IMR-90 (cell line): Measurements from ENCODE around the gene PLA2G4E. TPM values are rescaled to one million over a fixed set of nuclear protein-coding genes. Genes with fewer than 3 reads are reported as not detected.

Source experiments
- ATAC-seq: fragments of 200-7000 bp; cut with Tn5 transposase; 2 replicates; pipeline ENCODE4 v1.9.1; 2020; ENCODE audit warnings: low read depth, mild to moderate bottlenecking, moderate library complexity
- BruUV-seq: library from RNA; stranded (reverse); fragments of 400-500 nt; replicated peaks from 2 replicates; lab custom pipeline; 2021; lab: Mats Ljungman, UMichigan
- CTCF ChIA-PET: fragments of 300-600 bp; formaldehyde crosslinking; extraction: SDS; loops from one replicate; lab custom pipeline; 2021; ENCODE audit warnings: antibody characterized with exemption; lab: Yijun Ruan, JAX
- POLR2A ChIA-PET: fragments of 300-600 bp; sonication (Branson Sonifier 250); formaldehyde crosslinking; loops from one replicate; lab custom pipeline; 2022; ENCODE audit warnings: antibody characterized with exemption; ENCODE audit not compliant: unreplicated experiment; lab: Charles Lee
- DNase-seq: peaks from one replicate; pipeline ENCODE4 v3.0.0; 2013
- H2AFZ ChIP-seq: replicated peaks from 2 replicates; pipeline ENCODE3; 2013; ENCODE audit warnings: low read length, mild to moderate bottlenecking; ENCODE audit not compliant: poor library complexity
- H2AK5ac ChIP-seq: 2 replicates; pipeline ENCODE4 v1.6.1; 2013; ENCODE audit warnings: low read depth, low read length, inconsistent platforms
- H2AK9ac ChIP-seq: replicated peaks from 2 replicates; pipeline ENCODE3; 2013; ENCODE audit warnings: mild to moderate bottlenecking, low read depth, low read length, moderate library complexity; ENCODE audit not compliant: poor library complexity
- H2BK120ac ChIP-seq: 2 replicates; pipeline ENCODE4 v1.6.1; 2013; ENCODE audit warnings: low read depth, low read length, inconsistent platforms
- H2BK15ac ChIP-seq: 3 replicates; pipeline ENCODE4 v1.6.1; 2013; ENCODE audit warnings: low read depth, low read length, inconsistent platforms
- H2BK20ac ChIP-seq: 2 replicates; pipeline ENCODE4 v1.6.1; 2013; ENCODE audit warnings: low read depth, mild to moderate bottlenecking, inconsistent platforms, low read length, moderate library complexity
- H2BK5ac ChIP-seq: 2 replicates; pipeline ENCODE4 v1.6.1; 2013; ENCODE audit warnings: mild to moderate bottlenecking, low read depth, low read length, inconsistent platforms; ENCODE audit not compliant: poor library complexity, severe bottlenecking
- H3K14ac ChIP-seq: replicated peaks from 2 replicates; pipeline ENCODE4 v1.6.1; 2013; ENCODE audit warnings: low read depth, low read length, inconsistent platforms
- H3K18ac ChIP-seq: 2 replicates; pipeline ENCODE4 v1.6.1; 2013; ENCODE audit warnings: low read depth, low read length, control low read depth
- H3K23ac ChIP-seq: 2 replicates; pipeline ENCODE4 v1.6.1; 2013; ENCODE audit warnings: low read depth, low read length, inconsistent platforms
- H3K27ac ChIP-seq: 2 replicates; pipeline ENCODE4 v1.5.1; 2013; ENCODE audit warnings: mild to moderate bottlenecking, control low read depth, low read length; ENCODE audit not compliant: insufficient read depth
- H3K27me3 ChIP-seq: 2 replicates; pipeline ENCODE4 v1.6.1; 2013; ENCODE audit warnings: low read length; ENCODE audit not compliant: control insufficient read depth, insufficient read depth
- H3K36me3 ChIP-seq: 2 replicates; pipeline ENCODE4 v1.6.1; 2013; ENCODE audit warnings: low read length, mixed read lengths; ENCODE audit not compliant: control insufficient read depth, insufficient read depth
- H3K4ac ChIP-seq: 2 replicates; pipeline ENCODE4 v1.6.1; 2013; ENCODE audit warnings: low read depth, low read length, inconsistent platforms
- H3K4me1 ChIP-seq: 2 replicates; pipeline ENCODE4 v1.6.1; 2013; ENCODE audit warnings: low read length, mixed read lengths; ENCODE audit not compliant: control insufficient read depth, insufficient read depth
- H3K4me2 ChIP-seq: 2 replicates; pipeline ENCODE4 v1.6.1; 2013; ENCODE audit warnings: low read depth, mild to moderate bottlenecking, control low read depth, low read length, moderate library complexity
- H3K4me3 ChIP-seq: 2 replicates; pipeline ENCODE4 v1.5.1; 2013; ENCODE audit warnings: low read depth, mild to moderate bottlenecking, control low read depth, low read length, moderate library complexity; ENCODE audit not compliant: insufficient read depth
- H3K56ac ChIP-seq: 2 replicates; pipeline ENCODE4 v1.6.1; 2013; ENCODE audit warnings: low read length, inconsistent platforms; ENCODE audit not compliant: insufficient read depth; ENCODE audit errors: extremely low read depth
- H3K79me1 ChIP-seq, 2 experiments: 2 replicates each; pipeline ENCODE4 v1.6.1; 2013; ENCODE audit warnings: low read length in 2 of 2, inconsistent platforms in 1 of 2, low read depth in 1 of 2
- H3K9ac ChIP-seq: 2 replicates; pipeline ENCODE4 v1.6.1; 2013; ENCODE audit warnings: low read depth, low read length, control low read depth
- H3K9me1 ChIP-seq: 2 replicates; pipeline ENCODE4 v1.6.1; 2013; ENCODE audit warnings: low read length, inconsistent platforms; ENCODE audit not compliant: insufficient read depth
- H3K9me3 ChIP-seq: 2 replicates; pipeline ENCODE4 v1.6.1; 2013; ENCODE audit warnings: low read length; ENCODE audit not compliant: control insufficient read depth, insufficient read depth
- H4K20me1 ChIP-seq: 2 replicates; pipeline ENCODE4 v1.6.1; 2013; ENCODE audit warnings: low read length, inconsistent platforms; ENCODE audit not compliant: insufficient read depth
- H4K5ac ChIP-seq: 2 replicates; pipeline ENCODE4 v1.6.1; 2013; ENCODE audit warnings: mild to moderate bottlenecking, low read depth, low read length, control low read depth
- H4K8ac ChIP-seq, 2 experiments: 2 replicates each; pipeline ENCODE4 v1.6.1; 2013; ENCODE audit warnings: low read depth in 2 of 2, low read length in 2 of 2, control low read depth in 1 of 2, inconsistent platforms in 1 of 2
- H4K91ac ChIP-seq: 2 replicates; pipeline ENCODE4 v1.6.1; 2013; ENCODE audit warnings: low read depth, low read length, inconsistent platforms; ENCODE audit not compliant: insufficient read depth
- BHLHE40 ChIP-seq: fragments of 150-350 bp; IDR thresholded peaks from 2 replicates; pipeline ENCODE4 v1.6.1; 2016; ENCODE audit warnings: mild to moderate bottlenecking, low read depth, low read length
- CEBPB ChIP-seq: IDR thresholded peaks from 2 replicates; pipeline ENCODE4 v1.6.1; 2012; ENCODE audit warnings: low read depth, low read length, improper control_type of control experiment
- CHD1 ChIP-seq: IDR thresholded peaks from 2 replicates; pipeline ENCODE4 v1.6.1; 2012; ENCODE audit warnings: low read depth, low read length, improper control_type of control experiment
- CTCF ChIP-seq: conservative IDR thresholded peaks from 2 replicates; pipeline ENCODE4 v1.5.1; 2012; ENCODE audit warnings: mild to moderate bottlenecking, low read depth, low read length, improper control_type of control experiment
- ELK1 ChIP-seq: fragments of 150-350 bp; IDR thresholded peaks from 2 replicates; pipeline ENCODE4 v1.6.1; 2016; ENCODE audit warnings: low read depth, mild to moderate bottlenecking, low read length, moderate library complexity, borderline replicate concordance
- FOS ChIP-seq: fragments of 150-350 bp; IDR thresholded peaks from 2 replicates; pipeline ENCODE4 v1.6.1; 2016; ENCODE audit warnings: low read depth, low read length
- MAFK ChIP-seq: IDR thresholded peaks from 2 replicates; pipeline ENCODE4 v1.6.1; 2012; ENCODE audit warnings: low read depth, low read length, improper control_type of control experiment
- NFE2L2 ChIP-seq: fragments of 150-350 bp; IDR thresholded peaks from 2 replicates; pipeline ENCODE4 v1.6.1; 2016; ENCODE audit warnings: low read depth, mild to moderate bottlenecking, low read length
- POLR2A ChIP-seq: IDR thresholded peaks from 2 replicates; pipeline ENCODE4 v1.6.1; 2012; ENCODE audit warnings: mild to moderate bottlenecking, low read depth, low read length
- RCOR1 ChIP-seq: IDR thresholded peaks from 2 replicates; pipeline ENCODE4 v1.6.1; 2012; ENCODE audit warnings: mild to moderate bottlenecking, low read length, improper control_type of control experiment; ENCODE audit not compliant: insufficient replicate concordance
- SMC3 ChIP-seq: fragments of 150-350 bp; IDR thresholded peaks from 2 replicates; pipeline ENCODE4 v1.6.1; 2016; ENCODE audit warnings: low read depth, mild to moderate bottlenecking, antibody characterized with exemption, low read length, moderate library complexity
- WGBS, 2 experiments: methylation state at CpG; one replicate each; pipeline versions ENCODE4 v1.1.5 to v1.1.7; 2013; ENCODE audit warnings: missing lambda C conversion rate in 2 of 2; ENCODE audit not compliant: insufficient read length in 1 of 2; ENCODE audit errors: extremely low coverage in 2 of 2; 5-methylcytosine and 5-hydroxymethylcytosine counted together
- dilution Hi-C: fragments of 300-500 bp; cut with HindIII; formaldehyde crosslinking; loops from one replicate; pipeline ENCODE4 v1.14.3; 2018; ENCODE audit warnings: low sequenced_read_pairs; ENCODE audit not compliant: unreplicated experiment
- in situ Hi-C: fragments of 300-500 bp; cut with MboI; formaldehyde crosslinking; loops from 3 replicates; pipeline ENCODE4 v1.14.3; 2019; ENCODE audit warnings: low sequenced_read_pairs, inconsistent platforms, mixed read lengths
- intact Hi-C: fragments of 100-400 bp; cut with micrococcal nuclease; formaldehyde crosslinking; loops from 2 replicates; pipeline ENCODE4 v1.10.0; 2022
- polyA plus RNA-seq, 3 experiments: library from polyadenylated mRNA; depleted of rRNA; stranded (reverse); fragments of >200 nt; gene quantifications; 2 replicates each; pipeline ENCODE4 v1.2.3, GENCODE V29; 2012; ENCODE audit warnings: low replicate concordance in 1 of 3
- total RNA-seq: library from RNA; depleted of rRNA; stranded (reverse); fragments of >200 nt; gene quantifications from 2 replicates; pipeline ENCODE4 v1.2.3, GENCODE V29; 2012
- TF ChIP-seq, protein P1 (sequence below): fragments of 150-350 bp; IDR thresholded peaks from 2 replicates; pipeline ENCODE4 v1.6.1; 2017; ENCODE audit warnings: mild to moderate bottlenecking, antibody characterized with exemption, low read length, low read depth

The PLA2G4E gene
- total and polyA plus RNA-seq, 2 of the 4 experiments (the other 2 are of a cell fraction), result not detected

GRCh38 chr15:42034628-42035434 is 14.0 kb upstream of the PLA2G4E start (continued):
- TF ChIP-seq SMC3, result no peak

DNA sequence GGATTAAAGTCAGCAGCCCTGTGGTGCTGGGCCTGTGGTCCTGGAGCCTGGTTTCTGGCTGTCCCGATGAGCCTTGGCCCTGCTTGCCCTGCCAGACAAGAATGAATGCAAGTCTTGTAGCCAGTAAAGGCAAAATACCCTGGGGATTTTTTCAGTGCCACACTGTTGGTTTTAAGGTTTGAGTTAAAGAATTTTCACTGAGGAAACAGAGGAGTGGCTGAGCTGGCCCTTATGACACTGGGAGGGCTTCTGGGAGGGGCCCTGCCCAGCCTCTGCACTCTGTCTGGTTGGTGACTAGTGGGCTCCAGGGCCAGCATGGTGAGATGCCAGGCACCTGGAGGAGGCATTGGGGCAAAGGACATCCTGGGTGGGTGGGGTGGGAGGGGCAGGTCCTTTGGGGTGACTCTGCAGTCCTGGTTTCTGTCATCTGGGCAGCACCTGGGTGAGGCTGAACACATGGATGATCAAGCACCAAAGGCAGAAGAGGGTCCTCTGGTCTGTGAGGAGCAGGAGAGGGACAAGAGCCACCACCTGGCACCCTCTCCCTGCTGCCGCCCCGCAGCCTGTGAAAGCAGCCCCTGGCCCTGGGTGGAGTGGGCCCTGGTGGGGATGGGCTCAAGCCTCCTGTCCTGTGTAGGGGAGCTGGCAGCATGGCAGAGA is 12.5 kb upstream of the PLA2G4E start:
- H4K8ac ChIP-seq, result no peak overlapping the region
- peaks cover 44% of the 10 kb centered on the region for H3K27me3 ChIP-seq
- H3K9me1 ChIP-seq, result no peaks in the 10 kb centered on the region
- no peaks in the 10 kb centered on the region for H3K36me3 ChIP-seq
- dilution Hi-C loops, result no loop called here
- CTCF ChIA-PET, result no interaction called here
- no peak overlapping the region for H2AK5ac ChIP-seq
- no peak overlapping the region for H3K18ac ChIP-seq
- no peaks in the 10 kb centered on the region for H3K4me1 ChIP-seq
- H3K9ac ChIP-seq, result no peak overlapping the region
- H2AK9ac ChIP-seq, result no peak overlapping the region
- no TSS peak for BruUV-seq
- no peak overlapping the region for H2BK5ac ChIP-seq
- H4K5ac ChIP-seq, result no peak overlapping the region
- H3K23ac ChIP-seq, result no peak overlapping the region
- H2BK120ac ChIP-seq, result no peak overlapping the region
- no peak overlapping the region for H2BK15ac ChIP-seq
- no peak overlapping the region for H3K14ac ChIP-seq
- H3K4ac ChIP-seq, result no peak overlapping the region
- no peaks in the 10 kb centered on the region for H4K20me1 ChIP-seq
- POLR2A ChIA-PET, result no interaction called here
- H2AFZ ChIP-seq, result no peak overlapping the region
- no peak overlapping the region for H4K91ac ChIP-seq
- peaks cover 6% of the 10 kb centered on the region; the same call in 1 of the 2 replicates for H3K9me3 ChIP-seq
- no peak overlapping the region for H3K56ac ChIP-seq
- in situ Hi-C loops, result no loop called here
- DNase-seq (no peak), ATAC-seq (no peak)
- H3K27ac ChIP-seq, result no peak overlapping the region
- no peaks in the 10 kb centered on the region for H3K79me1 ChIP-seq
- H3K4me2 ChIP-seq, result no peak overlapping the region
- no peak overlapping the region for H3K4me3 ChIP-seq
- intact Hi-C loops, result no loop called here
- WGBS, 2 experiments, result no CpG with 5 or more reads among the region's 3 CpGs
- no peak overlapping the region for H2BK20ac ChIP-seq
- TF ChIP-seq RCOR1 (no peak), NFE2L2 (no peak), CTCF (no peak), MAFK (no peak), ELK1 (no peak), CEBPB (no peak), FOS (no peak), SMC3 (no peak), CHD1 (no peak), POLR2A (no peak), BHLHE40 (no peak)
- TF ChIP-seq, protein P1, sequence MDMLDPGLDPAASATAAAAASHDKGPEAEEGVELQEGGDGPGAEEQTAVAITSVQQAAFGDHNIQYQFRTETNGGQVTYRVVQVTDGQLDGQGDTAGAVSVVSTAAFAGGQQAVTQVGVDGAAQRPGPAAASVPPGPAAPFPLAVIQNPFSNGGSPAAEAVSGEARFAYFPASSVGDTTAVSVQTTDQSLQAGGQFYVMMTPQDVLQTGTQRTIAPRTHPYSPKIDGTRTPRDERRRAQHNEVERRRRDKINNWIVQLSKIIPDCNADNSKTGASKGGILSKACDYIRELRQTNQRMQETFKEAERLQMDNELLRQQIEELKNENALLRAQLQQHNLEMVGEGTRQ, result no peak
